SU-DHL-6 (cell line): ENCODE data around the gene FAIM.

ENCODE experiments used
- CTCF ChIP-seq: fragments of 200-600 bp; sonication (generic); IDR thresholded peaks from one replicate; pipeline ENCODE4 v1.5.1; 2017; ENCODE audit warnings: antibody characterized with exemption, mild to moderate bottlenecking, low read length, moderate library complexity; ENCODE audit not compliant: insufficient read depth, poor library complexity, severe bottlenecking
- EZH2phosphoT487 ChIP-seq: fragments of 200-600 bp; sonication (generic), shearing (Covaris generic); conservative IDR thresholded peaks from 2 replicates; pipeline ENCODE4 v1.6.1; 2018; ENCODE audit warnings: mild to moderate bottlenecking, antibody characterized with exemption, low read length, moderate library complexity, mixed read lengths

DNA sequence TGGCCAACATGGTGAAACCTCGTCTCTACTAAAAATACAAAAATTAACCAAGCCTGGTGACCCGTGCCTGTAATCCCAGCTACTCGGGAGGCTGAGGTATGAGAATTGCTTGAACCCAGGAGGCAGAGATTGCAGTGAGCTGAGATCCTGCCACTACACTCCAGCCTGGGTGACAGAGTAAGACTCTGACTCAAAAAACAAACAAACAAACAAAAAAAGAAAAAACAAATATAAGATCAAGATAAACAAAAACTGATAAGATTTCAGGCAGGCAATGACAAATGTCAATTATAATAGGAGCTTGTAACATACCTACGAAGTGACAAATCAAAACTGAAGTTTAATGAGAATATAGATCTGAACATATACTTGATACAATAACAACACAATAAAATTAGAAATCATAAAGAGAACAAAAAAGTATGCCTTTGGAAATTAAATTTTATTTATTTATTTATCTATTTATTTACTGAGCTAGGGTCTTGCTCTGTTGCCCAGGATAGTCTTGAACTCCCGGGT is 70.4 kb downstream of the FAIM start:
- TF ChIP-seq CTCF (no peak), EZH2phosphoT487 (no peak)
